Middle frontal gyrus (tissue), 1 donor: ENCODE results near the gene ITGAX.

Experiments
- DNase-seq: peaks from one replicate; pipeline ENCODE4 v3.0.0-alpha.2; 2015; ENCODE audit warnings: low spot score; ENCODE audit errors: extremely low spot score

Gene ITGAX

DNA sequence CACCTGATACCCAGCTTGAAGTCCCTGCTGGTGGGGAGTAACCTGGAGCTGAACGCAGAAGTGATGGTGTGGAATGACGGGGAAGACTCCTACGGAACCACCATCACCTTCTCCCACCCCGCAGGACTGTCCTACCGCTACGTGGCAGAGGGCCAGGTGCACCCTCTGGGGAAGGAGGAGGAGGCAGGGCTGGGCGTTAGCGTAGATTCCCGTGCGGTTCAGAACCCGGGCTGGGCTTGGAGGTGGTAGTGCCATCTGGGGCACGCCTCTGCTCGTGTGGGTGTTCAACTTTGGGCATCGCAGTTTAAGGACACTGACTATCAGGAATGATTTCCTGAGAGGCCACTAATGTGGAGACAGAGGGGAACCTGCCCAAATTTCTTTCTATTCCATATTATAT is 18.3 kb downstream of the ITGAX start:
- no peak for DNase-seq

DNA sequence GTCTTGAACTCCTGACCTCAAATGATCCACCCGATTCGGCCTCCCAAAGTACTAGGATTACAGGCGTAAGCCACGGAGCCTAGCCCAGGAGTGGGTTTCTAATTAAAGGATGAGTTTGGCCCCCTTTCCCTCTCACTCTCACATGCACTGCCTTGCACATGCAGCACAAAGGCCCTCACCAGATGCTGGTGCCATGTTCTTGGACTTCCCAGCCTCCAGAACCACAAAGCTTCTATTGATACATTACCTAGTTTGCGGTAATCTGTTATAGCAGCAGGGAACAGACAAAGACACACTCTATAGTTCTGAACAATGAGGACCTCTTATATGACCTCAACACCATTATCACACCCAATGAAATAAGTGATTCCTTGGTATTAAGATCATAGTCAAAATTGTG is 20.3 kb downstream of the ITGAX start:
- DNase-seq: no peak

DNA sequence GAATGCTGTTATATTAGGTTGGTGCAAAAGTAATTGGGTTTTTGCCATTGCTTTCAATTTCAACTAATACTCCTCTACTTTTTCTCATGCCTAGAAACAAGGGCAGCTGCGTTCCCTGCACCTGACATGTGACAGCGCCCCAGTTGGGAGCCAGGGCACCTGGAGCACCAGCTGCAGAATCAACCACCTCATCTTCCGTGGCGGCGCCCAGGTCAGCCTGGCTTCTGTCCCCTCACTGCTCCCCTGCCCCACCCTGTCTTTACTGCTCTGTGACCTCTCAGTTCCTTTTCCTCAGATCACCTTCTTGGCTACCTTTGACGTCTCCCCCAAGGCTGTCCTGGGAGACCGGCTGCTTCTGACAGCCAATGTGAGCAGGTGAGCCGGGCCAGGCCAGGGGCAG is 21.7 kb downstream of the ITGAX start:
- no peak for DNase-seq

DNA sequence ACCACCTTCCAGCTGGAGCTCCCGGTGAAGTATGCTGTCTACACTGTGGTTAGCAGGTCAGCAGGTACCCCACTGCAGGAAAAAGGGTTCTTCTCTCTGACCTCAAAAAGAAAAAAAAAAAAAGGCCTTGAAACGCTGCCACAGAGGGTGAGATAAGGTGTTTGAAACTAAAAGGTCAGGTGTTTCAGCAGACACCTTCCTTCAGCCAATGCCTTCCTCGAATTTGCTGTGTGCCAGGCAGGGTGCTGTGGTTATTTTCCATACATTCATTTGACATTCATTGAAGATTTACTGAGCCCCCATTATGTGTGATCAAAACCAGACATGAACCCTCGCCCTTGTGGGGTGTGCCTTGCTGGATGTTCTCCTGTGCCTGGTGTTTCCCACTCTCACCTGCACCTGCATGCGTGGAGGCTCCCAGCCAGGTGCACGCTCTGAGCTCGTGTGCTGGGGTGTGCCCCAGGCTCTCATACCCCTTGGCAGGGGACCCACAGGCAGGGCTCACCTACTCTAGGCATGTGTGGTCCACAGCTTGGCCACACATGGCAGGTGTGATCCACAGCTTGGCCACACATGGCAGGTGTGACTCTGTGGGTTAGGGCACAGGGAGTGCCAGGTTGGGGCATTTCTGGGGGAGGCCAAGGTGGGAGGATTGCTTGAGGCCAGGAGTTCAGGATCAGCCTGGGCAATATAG is 22.4 kb downstream of the ITGAX start:
- DNase-seq: no peak

DNA sequence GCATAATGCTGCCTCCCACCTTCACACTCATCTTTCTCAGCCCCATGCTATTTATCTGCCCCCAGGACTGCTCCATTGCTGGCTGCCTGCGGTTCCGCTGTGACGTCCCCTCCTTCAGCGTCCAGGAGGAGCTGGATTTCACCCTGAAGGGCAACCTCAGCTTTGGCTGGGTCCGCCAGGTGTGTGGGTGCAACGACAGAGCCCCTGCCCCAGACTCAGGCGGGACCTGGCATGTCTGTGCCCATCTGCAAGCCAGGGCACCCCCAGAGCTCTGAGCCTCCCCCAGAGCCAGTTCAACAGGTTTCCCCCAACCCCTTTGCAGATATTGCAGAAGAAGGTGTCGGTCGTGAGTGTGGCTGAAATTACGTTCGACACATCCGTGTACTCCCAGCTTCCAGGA is 25.2 kb downstream of the ITGAX start:
- DNase-seq: no peak

DNA sequence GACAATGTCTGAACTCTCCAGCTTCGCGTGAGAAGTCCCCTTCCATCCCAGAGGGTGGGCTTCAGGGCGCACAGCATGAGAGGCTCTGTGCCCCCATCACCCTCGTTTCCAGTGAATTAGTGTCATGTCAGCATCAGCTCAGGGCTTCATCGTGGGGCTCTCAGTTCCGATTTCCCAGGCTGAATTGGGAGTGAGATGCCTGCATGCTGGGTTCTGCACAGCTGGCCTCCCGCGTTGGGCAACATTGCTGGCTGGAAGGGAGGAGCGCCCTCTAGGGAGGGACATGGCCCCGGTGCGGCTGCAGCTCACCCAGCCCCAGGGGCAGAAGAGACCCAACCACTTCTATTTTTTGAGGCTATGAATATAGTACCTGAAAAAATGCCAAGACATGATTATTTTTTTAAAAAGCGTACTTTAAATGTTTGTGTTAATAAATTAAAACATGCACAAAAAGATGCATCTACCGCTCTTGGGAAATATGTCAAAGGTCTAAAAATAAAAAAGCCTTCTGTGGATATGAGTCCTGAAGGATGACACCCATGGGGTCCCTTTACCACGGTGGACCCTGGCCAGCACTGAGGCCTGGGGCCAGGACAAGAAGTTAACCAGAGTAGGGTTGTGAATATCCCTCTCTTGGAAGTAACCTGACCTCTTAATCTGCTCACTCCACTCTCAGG is 27.6 kb downstream of the ITGAX start:
- DNase-seq: no peak

DNA sequence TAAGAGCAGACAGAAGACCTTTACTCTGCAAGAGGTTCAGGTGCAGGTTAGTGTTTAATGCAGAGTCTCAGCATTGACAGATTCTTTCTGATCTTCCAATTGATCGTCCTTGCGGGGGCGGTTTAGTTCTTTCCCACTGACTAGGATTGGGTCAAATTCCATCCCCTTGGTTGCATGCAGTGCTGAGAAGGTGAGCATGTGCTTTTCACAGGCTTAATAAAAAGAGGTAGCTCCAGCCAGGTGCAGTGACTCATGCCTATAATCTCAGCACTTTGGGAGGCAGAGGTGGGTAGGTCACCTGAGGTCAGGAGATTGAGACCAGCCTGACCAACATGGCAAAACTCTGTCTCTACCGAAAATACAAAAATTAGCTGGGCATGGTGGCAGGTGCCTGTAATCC is 30.7 kb downstream of the ITGAX start:
- DNase-seq: no peak

DNA sequence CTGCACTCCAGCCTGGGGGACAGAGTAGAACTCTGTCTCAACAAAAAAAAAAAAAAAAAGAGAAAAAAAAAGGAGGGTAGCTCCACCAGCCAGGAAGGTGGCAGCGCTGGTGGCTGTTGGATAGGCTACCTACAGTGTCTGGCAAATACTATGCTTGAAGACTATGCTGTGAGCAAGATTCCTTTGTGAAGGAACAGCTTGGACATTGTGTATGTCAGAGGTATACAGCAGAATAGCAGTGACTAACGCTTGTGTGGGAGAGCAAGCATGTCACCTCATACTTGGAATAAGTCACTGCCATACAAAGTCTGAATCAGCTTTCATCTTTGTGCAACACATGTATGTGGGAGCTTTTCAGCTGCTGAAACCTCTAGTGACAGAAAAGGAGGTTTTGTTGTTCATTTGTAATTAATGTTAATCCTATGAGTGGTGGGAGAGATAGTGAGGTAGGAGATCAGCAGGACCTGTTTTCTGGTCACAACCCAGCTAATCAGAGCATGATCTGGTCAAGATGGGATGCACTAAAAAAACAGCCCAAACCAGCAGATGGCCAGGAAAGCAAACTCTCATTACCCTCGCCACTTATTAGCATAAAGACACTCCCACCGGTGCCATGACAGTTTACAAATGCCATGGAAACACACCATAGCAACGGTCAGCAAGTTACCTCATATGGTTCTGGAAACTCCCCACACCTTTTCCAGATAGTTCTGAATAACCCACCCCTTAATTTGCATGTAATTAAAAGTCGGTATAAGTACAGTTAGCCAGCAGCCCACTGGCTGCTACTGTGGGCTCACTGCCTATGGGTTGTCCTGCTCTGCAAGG is 31.4 kb downstream of the ITGAX start:
- peak; percentile 18 for DNase-seq

DNA sequence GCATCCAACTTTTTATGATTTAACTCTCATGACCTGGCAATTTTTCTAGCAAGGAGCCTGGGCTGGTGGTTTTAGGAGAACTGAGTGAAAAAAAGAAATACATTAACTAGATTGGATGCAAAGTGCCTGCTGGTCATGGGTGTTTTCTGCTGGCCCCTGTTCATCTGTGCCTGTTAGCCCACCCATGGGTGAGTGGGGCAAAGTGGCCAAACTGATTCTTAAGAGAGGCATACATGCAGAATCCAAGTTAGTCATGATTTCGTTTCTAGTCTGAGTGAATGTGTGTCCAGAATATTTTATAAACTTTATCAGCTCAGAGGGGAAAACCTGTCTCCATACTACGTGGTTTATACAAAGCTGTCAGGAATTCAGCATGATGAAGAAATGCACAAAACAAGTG is 33.6 kb downstream of the ITGAX start:
- DNase-seq: no peak

DNA sequence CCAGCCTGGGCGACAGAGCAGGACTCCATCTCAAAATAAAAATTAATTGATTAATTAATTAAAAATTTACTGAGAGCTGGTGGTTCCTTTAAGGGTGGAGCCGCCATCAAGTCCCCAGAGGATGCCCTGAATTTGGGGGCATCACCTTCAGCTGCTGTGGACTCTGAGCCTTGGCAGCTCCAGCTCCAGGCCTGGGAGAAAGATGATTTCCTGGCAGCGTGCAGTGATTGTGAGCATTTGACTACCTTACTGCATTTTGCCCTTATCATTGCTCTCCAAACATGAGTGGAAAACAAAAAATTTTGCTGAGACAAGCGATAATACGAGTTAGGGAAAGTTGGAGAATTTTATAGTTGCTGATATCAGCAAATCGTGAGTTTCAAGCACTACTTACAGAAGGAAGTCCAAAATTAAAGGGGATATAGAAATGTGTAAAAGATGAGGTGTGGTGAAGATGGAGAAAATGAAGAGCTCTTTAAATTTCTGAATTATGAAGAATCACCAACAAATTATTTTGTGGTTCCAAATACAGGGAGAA is 35.6 kb downstream of the ITGAX start:
- no peak for DNase-seq

DNA sequence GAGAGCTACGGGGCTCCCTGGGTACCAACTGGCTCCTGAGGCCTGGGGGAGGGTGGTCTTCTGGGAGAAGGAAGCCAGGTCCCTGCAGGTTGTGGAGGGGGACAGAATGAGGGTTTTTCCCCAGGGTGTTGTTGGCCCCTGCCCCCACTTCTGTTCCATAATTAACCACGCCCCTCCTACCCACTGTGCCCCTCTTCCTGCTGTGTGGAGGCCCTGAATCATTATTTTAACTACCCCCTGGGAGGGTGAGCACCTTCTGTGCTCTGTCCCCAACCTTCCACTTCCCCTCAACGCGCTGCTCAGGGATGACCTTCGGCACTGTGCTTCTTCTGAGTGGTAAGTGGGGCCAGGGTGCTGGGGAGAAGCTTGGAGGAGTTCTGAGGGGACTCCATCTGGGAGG is 38.1 kb downstream of the ITGAX start, which contains the start of gene ITGAD:
ITGAD (plus strand) TSS at position 280 of the 400 bp plus-strand sequence; CDS start at position 306, 26 bp downstream.
- DNase-seq: no peak

DNA sequence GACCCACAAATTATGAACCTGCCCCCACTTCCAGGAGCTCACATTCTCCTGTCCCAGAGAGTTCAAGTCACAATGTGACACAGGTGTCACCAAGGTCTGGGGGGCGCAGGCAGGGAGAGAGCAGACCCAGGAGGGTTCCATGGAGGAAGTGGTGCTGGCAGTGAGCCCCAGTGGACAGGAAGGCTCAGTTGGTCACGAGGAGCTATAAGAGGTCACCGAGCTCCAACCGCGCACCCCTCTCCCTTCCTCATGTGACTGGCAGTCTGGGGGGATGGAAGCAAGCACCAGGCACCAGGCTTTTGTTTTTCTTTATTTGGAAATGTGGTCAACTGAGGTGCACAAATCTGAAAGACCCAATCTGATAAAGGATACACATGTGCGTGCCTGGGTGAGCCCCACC is 40.7 kb downstream of the ITGAX start:
- no peak for DNase-seq

DNA sequence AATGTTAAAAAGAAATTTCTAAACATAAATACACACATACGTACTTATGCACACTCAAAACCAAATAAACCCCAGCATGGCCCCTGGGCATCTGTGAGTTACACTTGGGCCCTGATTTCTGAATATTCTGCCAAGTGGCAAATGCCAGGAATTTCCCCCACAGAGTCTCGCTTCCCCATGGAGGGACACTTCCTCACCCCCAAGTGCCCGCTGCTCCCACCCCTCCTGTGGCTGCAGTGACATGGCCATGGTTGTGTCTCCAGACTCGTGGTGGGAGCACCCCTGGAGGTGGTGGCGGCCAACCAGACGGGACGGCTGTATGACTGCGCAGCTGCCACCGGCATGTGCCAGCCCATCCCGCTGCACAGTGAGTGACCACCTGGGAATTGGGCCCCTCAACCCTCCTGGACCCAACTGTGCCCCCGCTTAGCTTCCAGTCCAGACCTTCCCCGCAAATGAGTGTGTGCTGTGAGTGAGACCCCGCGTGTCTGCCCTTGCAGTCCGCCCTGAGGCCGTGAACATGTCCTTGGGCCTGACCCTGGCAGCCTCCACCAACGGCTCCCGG is 42.2 kb downstream of the ITGAX start:
- no peak for DNase-seq

DNA sequence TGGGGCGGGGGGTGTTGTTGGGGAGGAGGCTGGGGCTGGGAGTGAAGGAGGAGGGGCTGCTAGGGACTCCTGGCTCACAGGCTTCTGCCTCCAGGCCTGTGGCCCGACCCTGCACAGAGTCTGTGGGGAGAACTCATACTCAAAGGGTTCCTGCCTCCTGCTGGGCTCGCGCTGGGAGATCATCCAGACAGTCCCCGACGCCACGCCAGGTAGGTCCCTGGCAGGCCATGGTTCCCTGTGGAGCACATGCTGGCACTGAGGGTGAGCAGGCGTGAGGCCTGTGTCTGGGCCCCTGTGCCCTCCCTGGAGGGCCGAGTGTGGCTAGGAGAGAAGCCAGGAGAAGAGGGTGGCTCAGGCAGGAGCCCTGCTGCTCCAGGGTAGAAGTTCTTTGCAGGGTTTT is 42.7 kb downstream of the ITGAX start:
- no peak for DNase-seq

DNA sequence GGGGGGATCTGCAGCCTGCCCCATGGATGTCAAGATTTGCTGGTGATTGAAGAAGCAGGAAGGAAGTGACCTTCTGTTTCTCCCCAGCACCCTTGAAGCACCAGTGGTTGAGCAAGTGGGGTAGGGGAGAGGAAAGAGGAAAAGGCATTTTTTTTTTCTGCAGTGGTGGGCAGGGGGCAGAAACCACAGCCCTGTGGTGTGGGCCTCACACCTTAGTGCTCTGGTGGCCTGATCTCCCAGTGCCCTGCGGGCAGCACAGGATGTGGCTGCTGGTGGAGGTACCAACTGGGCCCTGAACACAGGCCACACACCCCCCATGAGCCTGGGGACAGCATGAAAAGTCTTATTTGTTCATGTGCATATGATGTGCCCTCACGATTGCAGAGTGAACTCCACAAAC is 45.2 kb downstream of the ITGAX start:
- DNase-seq: no peak

DNA sequence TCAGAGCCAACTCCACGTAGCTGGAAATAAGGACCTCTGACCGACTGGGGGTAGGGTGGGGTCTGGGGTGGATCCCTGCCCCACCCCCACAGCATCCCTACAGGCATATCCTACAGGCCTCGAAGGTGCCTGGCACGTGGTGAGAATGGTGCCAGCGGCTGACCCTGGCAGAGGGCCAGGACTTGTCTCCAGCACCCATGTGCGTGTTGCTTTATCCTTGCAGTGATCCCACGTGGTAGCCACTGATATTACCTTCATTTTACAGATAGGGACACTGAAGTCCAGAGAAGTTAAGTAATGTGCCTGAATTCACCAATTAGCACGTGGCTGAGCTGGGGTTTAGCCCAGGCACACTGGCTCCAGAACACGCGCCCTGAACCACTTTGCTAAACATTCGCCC is 46.5 kb downstream of the ITGAX start:
- DNase-seq: no peak

DNA sequence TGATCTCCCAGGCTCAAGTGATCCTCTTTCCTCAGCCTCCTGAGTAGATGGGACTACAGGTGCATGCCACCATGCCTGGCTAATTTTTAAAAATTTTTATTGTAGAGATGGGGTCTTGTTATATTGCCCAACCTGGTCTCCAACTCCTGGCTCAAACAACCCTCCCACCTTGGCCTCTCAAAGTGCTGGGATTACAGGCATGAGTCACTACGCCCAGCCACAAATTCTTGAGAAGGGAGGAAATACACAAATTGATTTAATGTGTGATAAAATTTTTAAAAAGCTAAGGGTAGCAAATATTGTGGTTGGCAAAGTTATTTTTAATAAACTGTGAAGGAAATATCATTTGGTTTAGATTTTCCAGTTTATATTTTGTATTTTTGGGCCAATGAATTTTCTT is 47.7 kb downstream of the ITGAX start:
- DNase-seq: no peak

DNA sequence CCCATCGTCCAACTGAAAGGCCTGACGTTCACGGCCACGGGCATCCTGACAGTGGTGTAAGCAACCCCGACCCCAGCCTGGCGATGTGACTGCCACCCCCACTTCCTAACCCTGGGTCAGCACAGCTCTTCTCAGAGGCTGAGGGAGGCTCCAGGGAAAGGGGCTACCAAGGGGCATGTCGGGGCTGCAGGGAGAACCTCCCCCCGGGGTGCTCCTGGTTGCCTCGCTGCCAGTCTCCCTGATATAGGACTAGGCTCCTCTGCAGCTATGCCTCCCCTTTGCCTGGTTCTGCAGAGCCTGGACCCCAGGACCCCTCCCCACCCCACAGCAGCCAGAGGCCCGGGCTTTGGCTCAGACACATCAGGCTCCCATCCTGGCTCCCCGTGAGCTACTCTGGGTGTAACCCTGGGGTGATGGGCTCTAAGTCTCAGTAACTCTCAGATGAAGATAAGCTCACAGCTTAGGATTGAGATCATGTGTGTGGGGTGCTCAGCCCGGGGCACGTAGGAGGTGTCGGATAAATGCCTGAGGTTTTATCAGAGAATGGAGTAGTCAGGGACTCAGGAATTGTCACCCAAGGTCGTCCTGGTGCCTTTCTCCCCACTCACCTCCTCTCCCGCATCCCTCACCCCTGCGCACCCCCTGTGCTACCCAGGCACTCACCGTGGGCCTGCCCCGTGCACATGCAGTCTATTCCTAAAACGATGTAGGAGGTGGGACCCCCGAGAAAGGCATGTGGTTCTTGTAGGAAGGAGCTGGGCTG is 48.8 kb downstream of the ITGAX start:
- no peak for DNase-seq

DNA sequence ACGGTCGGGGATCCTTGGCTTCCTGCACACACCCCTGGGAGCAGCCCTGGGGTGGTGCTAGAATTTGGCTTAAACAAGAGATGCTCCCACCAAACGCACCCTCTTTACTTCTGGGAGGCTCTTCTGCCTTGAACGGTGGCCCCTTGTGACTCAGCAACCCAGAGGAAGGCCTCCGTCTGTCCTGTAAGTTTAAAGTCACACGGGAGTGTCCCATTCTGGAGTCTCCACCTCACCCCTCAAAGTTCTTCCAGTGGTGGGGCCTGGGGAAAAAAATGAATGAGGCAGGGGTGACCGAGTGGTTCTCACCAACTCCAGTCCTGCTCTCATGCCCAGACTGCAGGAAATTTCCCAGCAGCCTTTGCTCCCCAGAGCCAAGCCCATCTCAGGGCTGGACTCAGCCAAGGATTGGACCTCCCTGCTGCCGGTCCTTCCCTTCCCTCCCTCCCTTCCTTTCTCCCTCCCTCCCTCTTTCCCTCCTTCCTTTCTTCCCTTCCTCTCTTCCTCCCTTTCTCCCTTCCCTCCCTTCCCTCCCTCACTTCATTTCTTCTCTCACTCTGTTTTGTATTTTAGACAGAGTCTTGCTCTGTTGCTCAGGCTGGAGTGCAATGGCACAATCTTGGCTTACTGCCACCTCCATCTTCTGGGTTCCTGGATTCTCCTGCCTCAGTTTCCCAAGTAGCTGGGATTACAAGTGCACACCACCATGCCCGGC is 49.5 kb downstream of the ITGAX start:
- DNase-seq: no peak

DNA sequence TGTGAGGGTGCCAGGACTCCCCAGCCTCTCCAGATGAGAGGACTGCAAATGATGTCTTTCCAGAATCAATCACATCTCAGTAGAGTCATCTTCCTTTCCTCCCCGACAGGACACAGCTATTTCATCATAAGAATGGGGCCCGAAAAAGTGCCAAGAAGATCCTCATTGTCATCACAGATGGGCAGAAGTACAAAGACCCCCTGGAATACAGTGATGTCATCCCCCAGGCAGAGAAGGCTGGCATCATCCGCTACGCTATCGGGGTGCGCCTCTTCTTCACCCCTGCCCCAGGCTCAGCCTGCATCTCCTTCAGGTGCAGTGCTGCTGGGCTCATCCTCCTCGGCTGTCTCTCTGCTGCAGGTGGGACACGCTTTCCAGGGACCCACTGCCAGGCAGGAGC is 52.4 kb downstream of the ITGAX start:
- no peak for DNase-seq
